SK-N-SH (cell line): ENCODE measurements around the gene MGST2. TPM values are rescaled to one million over a fixed set of nuclear protein-coding genes. Genes with fewer than 3 reads are reported as not detected.
A peak's percentile ranks its signal among the peaks of the same experiment; 100 is the strongest.

Experiments
- CTCF ChIA-PET: fragments of 300-600, 350-600 bp; formaldehyde crosslinking; extraction: SDS; loops from one replicate; lab custom pipeline; 2021; lab: Yijun Ruan, JAX
- POLR2A ChIA-PET: fragments of 350-600 bp; sonication (Branson Sonifier 250); formaldehyde crosslinking; extraction: SDS; loops from one replicate; lab custom pipeline; 2020; ENCODE audit warnings: antibody characterized with exemption, inconsistent platforms; lab: Yijun Ruan, JAX
- DNase-seq: peaks from one replicate; pipeline ENCODE4 v3.0.0; 2012
- H2AFZ ChIP-seq: fragments of 200-600 bp; sonication (generic); 2 replicates; pipeline ENCODE4 v1.8.1; 2016; ENCODE audit warnings: antibody characterized with exemption, mild to moderate bottlenecking, low read depth
- H3F3A ChIP-seq: fragments of 200-600 bp; sonication (generic); replicated peaks from 2 replicates; pipeline ENCODE3; 2016; ENCODE audit warnings: antibody characterized with exemption, mild to moderate bottlenecking; ENCODE audit not compliant: insufficient read depth
- H3K27ac ChIP-seq, 2 experiments: fragments of 200-500 bp in 1 of 2; fragments of 200-600 bp in 1 of 2; sonication (Bioruptor generic) in 1 of 2; sonication (generic), shearing (Covaris generic) in 1 of 2; 2 replicates each; pipeline versions ENCODE4 v1.5.1 to v1.6.1; 2014 to 2016; ENCODE audit warnings: low read depth in 2 of 2, inconsistent platforms in 1 of 2, low read length in 1 of 2, mild to moderate bottlenecking in 1 of 2, mixed read lengths in 1 of 2
- H3K27me3 ChIP-seq: fragments of 200-600 bp; sonication (generic), shearing (Covaris generic); 2 replicates; pipeline ENCODE4 v1.6.1; 2016; ENCODE audit warnings: mixed run types; ENCODE audit not compliant: insufficient read depth
- H3K36me3 ChIP-seq, 2 experiments: fragments of 200-500 bp in 1 of 2; fragments of 200-600 bp in 1 of 2; sonication (Bioruptor generic) in 1 of 2; sonication (generic) in 1 of 2; replicated peaks in 1 of 2; 2 replicates each; pipeline versions ENCODE3 to v1.5.1; 2014 to 2016; ENCODE audit warnings: low read length in 1 of 2, mild to moderate bottlenecking in 1 of 2; ENCODE audit not compliant: insufficient read depth in 2 of 2, control insufficient read depth in 1 of 2
- H3K4me1 ChIP-seq, 2 experiments: fragments of 200-500 bp in 1 of 2; fragments of 200-600 bp in 1 of 2; sonication (Bioruptor generic) in 1 of 2; sonication (generic), shearing (Covaris generic) in 1 of 2; 2 replicates each; pipeline versions ENCODE4 v1.5.1 to v1.6.1; 2014 to 2016; ENCODE audit warnings: low read depth in 1 of 2, low read length in 1 of 2, mixed run types in 1 of 2; ENCODE audit not compliant: insufficient read depth in 2 of 2, control insufficient read depth in 1 of 2
- H3K4me2 ChIP-seq: fragments of 200-600 bp; sonication (generic), shearing (Covaris generic); 2 replicates; pipeline ENCODE4 v1.6.1; 2017; ENCODE audit warnings: mixed run types
- H3K4me3 ChIP-seq, 2 experiments: fragments of 200-500 bp in 1 of 2; fragments of 200-600 bp in 1 of 2; sonication (Bioruptor generic) in 1 of 2; sonication (generic), shearing (Covaris generic) in 1 of 2; 2 replicates each; pipeline versions ENCODE4 v1.5.1 to v1.8.1; 2014 to 2016; ENCODE audit warnings: low read depth in 2 of 2, inconsistent platforms in 1 of 2, low read length in 1 of 2, mild to moderate bottlenecking in 1 of 2, mixed read lengths in 1 of 2, moderate library complexity in 1 of 2
- H3K79me2 ChIP-seq: fragments of 200-600 bp; sonication (generic); 2 replicates; pipeline ENCODE4 v1.8.1; 2017; ENCODE audit warnings: mild to moderate bottlenecking; ENCODE audit not compliant: insufficient read depth
- H3K9ac ChIP-seq: fragments of 200-600 bp; sonication (generic); 2 replicates; pipeline ENCODE4 v1.6.1; 2017; ENCODE audit warnings: mixed run types
- H3K9me2 ChIP-seq: fragments of 200-600 bp; sonication (generic); 2 replicates; pipeline ENCODE4 v1.6.1; 2017; ENCODE audit warnings: mixed run types
- H3K9me3 ChIP-seq: fragments of 200-600 bp; sonication (generic); 2 replicates; pipeline ENCODE4 v1.6.1; 2017; ENCODE audit warnings: mixed run types, mild to moderate bottlenecking, moderate library complexity
- H4K20me1 ChIP-seq: fragments of 200-600 bp; sonication (generic); 2 replicates; pipeline ENCODE4 v1.6.1; 2017; ENCODE audit warnings: mild to moderate bottlenecking, mixed run types; ENCODE audit not compliant: insufficient read depth
- ELF1 ChIP-seq: IDR thresholded peaks from 2 replicates; pipeline ENCODE4 v1.4.0; 2012
- EP300 ChIP-seq, 2 experiments: IDR thresholded peaks; 2 replicates each; pipeline versions ENCODE4 v1.4.0 to v1.6.1; 2012; ENCODE audit warnings: borderline replicate concordance in 1 of 2, low read depth in 1 of 2, low read length in 1 of 2
- EZH2phosphoT487 ChIP-seq: fragments of 200-600 bp; sonication (generic); IDR thresholded peaks from 2 replicates; pipeline ENCODE4 v1.6.1; 2017; ENCODE audit warnings: low read depth, mixed run types, mild to moderate bottlenecking, antibody characterized with exemption, moderate library complexity, borderline replicate concordance
- FOSL2 ChIP-seq: IDR thresholded peaks from 2 replicates; pipeline ENCODE4 v1.4.0; 2012; ENCODE audit warnings: low read depth, mild to moderate bottlenecking, moderate library complexity, borderline replicate concordance
- GABPA ChIP-seq: IDR thresholded peaks from 2 replicates; pipeline ENCODE4 v1.4.0; 2012; ENCODE audit warnings: low read depth, mild to moderate bottlenecking
- NRF1 ChIP-seq: IDR thresholded peaks from 2 replicates; pipeline ENCODE4 v1.6.1; 2012; ENCODE audit warnings: low read depth, mild to moderate bottlenecking, low read length
- PBX3 ChIP-seq: IDR thresholded peaks from 2 replicates; pipeline ENCODE4; 2012
- POLR2AphosphoS5 ChIP-seq: IDR thresholded peaks from 2 replicates; pipeline ENCODE4 v1.6.1; 2012; ENCODE audit warnings: low read depth, low read length
- RXRA ChIP-seq: IDR thresholded peaks from 2 replicates; pipeline ENCODE4 v1.4.0; 2012; ENCODE audit warnings: low read depth, mild to moderate bottlenecking, borderline replicate concordance
- TAF1 ChIP-seq: IDR thresholded peaks from 2 replicates; pipeline ENCODE4 v1.6.1; 2012; ENCODE audit warnings: low read depth, mild to moderate bottlenecking, low read length, moderate library complexity, borderline replicate concordance
- TCF12 ChIP-seq: IDR thresholded peaks from 2 replicates; pipeline ENCODE4 v1.4.0; 2012
- USF2 ChIP-seq: fragments of 150-350 bp; IDR thresholded peaks from 2 replicates; pipeline ENCODE4 v1.6.1; 2017; ENCODE audit warnings: antibody characterized with exemption, low read length, low read depth, borderline replicate concordance
- YY1 ChIP-seq: IDR thresholded peaks from 2 replicates; pipeline ENCODE4 v1.4.0; 2012; ENCODE audit warnings: low read depth, mild to moderate bottlenecking
- WGBS: methylation state at CpG from one replicate; pipeline ENCODE4 v1.1.6; 2017; ENCODE audit warnings: low lambda C conversion rate; 5-methylcytosine and 5-hydroxymethylcytosine counted together
- polyA plus RNA-seq, 3 experiments: library from polyadenylated mRNA; depleted of rRNA; stranded (reverse); fragments of >200 nt; gene quantifications; 2 replicates each; pipeline ENCODE4 v1.2.3, GENCODE V29; 2012
- TF ChIP-seq, protein P1 (sequence below): IDR thresholded peaks from 2 replicates; pipeline ENCODE4 v1.4.0; 2012; ENCODE audit warnings: low read depth, borderline replicate concordance
- TF ChIP-seq, protein P2 (sequence below): fragments of 150-350 bp; IDR thresholded peaks from 2 replicates; pipeline ENCODE4 v1.6.1; 2016; ENCODE audit warnings: mild to moderate bottlenecking, low read depth, low read length

MGST2 gene
- polyA plus RNA-seq, 1 of the 3 experiments (the other 2 are of a cell fraction) = 26.5 TPM

GRCh38 chr4:139735381-139736273, 70.0 kb downstream of the MGST2 start (continued):
- TF ChIP-seq, protein P1, sequence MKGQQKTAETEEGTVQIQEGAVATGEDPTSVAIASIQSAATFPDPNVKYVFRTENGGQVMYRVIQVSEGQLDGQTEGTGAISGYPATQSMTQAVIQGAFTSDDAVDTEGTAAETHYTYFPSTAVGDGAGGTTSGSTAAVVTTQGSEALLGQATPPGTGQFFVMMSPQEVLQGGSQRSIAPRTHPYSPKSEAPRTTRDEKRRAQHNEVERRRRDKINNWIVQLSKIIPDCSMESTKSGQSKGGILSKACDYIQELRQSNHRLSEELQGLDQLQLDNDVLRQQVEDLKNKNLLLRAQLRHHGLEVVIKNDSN = no peak

DNA sequence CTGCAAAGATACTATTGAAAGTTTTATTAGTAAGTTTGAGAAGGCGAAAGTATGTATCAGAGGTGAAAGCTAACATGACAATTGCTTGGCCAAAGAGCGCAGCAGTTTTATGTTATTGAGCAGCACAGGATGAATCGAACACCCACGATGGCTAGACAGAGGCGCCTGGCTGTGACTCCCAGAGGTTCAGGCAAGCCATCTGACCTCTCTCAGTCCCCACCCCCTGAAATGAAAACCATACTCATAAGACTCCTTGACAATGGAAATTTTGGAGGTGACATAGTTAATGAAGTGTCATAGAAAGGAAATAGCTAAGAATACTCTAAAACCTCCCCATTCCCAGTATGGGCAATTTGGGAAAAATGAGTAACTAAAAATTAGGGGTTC, 70.6 kb downstream of the MGST2 start:
- TF ChIP-seq EP300 (IDR thresholded peaks at IDR 0.05; ENCODE audit: borderline replicate concordance in 1 of 2, low read depth in 1 of 2, low read length in 1 of 2) = no peak
- TF ChIP-seq TAF1 = no peak
- TF ChIP-seq POLR2AphosphoS5 = no peak
- no peak for TF ChIP-seq NRF1
- TF ChIP-seq TCF12 = no peak
- TF ChIP-seq EZH2phosphoT487 = no peak
- TF ChIP-seq USF2 = no peak
- TF ChIP-seq GABPA = no peak
- no peak for TF ChIP-seq ELF1
- TF ChIP-seq, protein P2, sequence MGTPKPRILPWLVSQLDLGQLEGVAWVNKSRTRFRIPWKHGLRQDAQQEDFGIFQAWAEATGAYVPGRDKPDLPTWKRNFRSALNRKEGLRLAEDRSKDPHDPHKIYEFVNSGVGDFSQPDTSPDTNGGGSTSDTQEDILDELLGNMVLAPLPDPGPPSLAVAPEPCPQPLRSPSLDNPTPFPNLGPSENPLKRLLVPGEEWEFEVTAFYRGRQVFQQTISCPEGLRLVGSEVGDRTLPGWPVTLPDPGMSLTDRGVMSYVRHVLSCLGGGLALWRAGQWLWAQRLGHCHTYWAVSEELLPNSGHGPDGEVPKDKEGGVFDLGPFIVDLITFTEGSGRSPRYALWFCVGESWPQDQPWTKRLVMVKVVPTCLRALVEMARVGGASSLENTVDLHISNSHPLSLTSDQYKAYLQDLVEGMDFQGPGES = no peak
- TF ChIP-seq, protein P1 = no peak
- TF ChIP-seq FOSL2 = no peak
- no peak for TF ChIP-seq RXRA
- no peak for TF ChIP-seq PBX3
- TF ChIP-seq YY1 = no peak
- Histone ChIP-seq H3K36me3 (peaks cover 0 to 3% of the 10 kb centered on the region in 2 experiments), H3K4me3 (no peak overlapping the region), H3K4me2 (no peak overlapping the region), H3K27ac (peak overlapping the region; percentile 3 to 99; a peak in 3 of 4 replicates), H3K9me3 (no peaks in the 10 kb centered on the region), H3F3A (peaks cover 4% of the 10 kb centered on the region), H3K4me1 (peaks cover 18 to 54% of the 10 kb centered on the region in 2 experiments), H2AFZ (no peak overlapping the region), H3K9ac (no peak overlapping the region), H4K20me1 (no peaks in the 10 kb centered on the region), H3K79me2 (no peaks in the 10 kb centered on the region), H3K27me3 (no peaks in the 10 kb centered on the region), H3K9me2 (no peaks in the 10 kb centered on the region)
- ChIA-PET POLR2A (interaction anchor here (0.6 to 1.6 kb wide), 6 partner anchors 19 to 502 kb away, joined by 3 to 6 read pairs (median 4); no protein-coding TSS in a partner anchor), CTCF (interaction anchor here (0.7 to 2.6 kb wide), 15 partner anchors 18 to 516 kb away, joined by 3 to 10 read pairs (median 3); no protein-coding TSS in a partner anchor)
- WGBS = 90% methylated on average over 5 of the region's 5 CpGs
- DNase-seq = no peak
